ENCODE results near the gene TXNL4A.
A peak's percentile ranks its signal among the peaks of the same experiment; 100 is the strongest.
"Not testable (repeated sequence)": the region's sequence is repeated elsewhere in the genome, so short reads cannot be mapped to it uniquely, and the experiment has no call there.

TXNL4A gene

GRCh38 chr18:79988451-79989194 is at the start of gene TXNL4A:
TXNL4A (minus strand) TSS chr18:79988563; CDS start chr18:79988392, 171 bp downstream.
- peak; percentile 21 to 72 for DNase-seq

GRCh38 chr18:80037300-80037699 is 48.9 kb upstream of the TXNL4A start:
- no peak for DNase-seq

- no peak for DNase-seq
Observed at GRCh38 chr18:80035997-80036396, 47.6 kb upstream of the TXNL4A start.

GRCh38 chr18:80034852-80035406 is 46.6 kb upstream of the TXNL4A start:
- DNase-seq = no peak

- peak; percentile 84 to 95 for DNase-seq
Observed at GRCh38 chr18:80034068-80034851, 45.9 kb upstream of the TXNL4A start, which contains the start of gene RBFA. RBFA (plus strand) TSS chr18:80034434; CDS start chr18:80034496, 62 bp downstream.

- no peak for DNase-seq
Observed at GRCh38 chr18:80033181-80034067, 45.1 kb upstream of the TXNL4A start.

- no peak for DNase-seq
Observed at GRCh38 chr18:80029690-80030089, 41.3 kb upstream of the TXNL4A start.

GRCh38 chr18:80027719-80028118 is 39.4 kb upstream of the TXNL4A start:
- not testable (repeated sequence) for DNase-seq

GRCh38 chr18:80026363-80026762 is 38.0 kb upstream of the TXNL4A start:
- DNase-seq = no peak

GRCh38 chr18:80023173-80023572 is 34.8 kb upstream of the TXNL4A start:
- no peak for DNase-seq

- DNase-seq = no peak
Observed at GRCh38 chr18:80022613-80023012, 34.2 kb upstream of the TXNL4A start.

- DNase-seq = no peak
Observed at GRCh38 chr18:80012714-80013113, 24.4 kb upstream of the TXNL4A start.

- DNase-seq = not testable (repeated sequence)
Observed at GRCh38 chr18:80011496-80012137, 23.3 kb upstream of the TXNL4A start.

GRCh38 chr18:80010551-80010906 is 22.2 kb upstream of the TXNL4A start:
- DNase-seq = no peak

GRCh38 chr18:80009661-80010550 is 21.5 kb upstream of the TXNL4A start:
- DNase-seq = no peak

- DNase-seq = no peak
Observed at GRCh38 chr18:80006724-80007123, 18.4 kb upstream of the TXNL4A start.

GRCh38 chr18:80004600-80005342 is 16.4 kb upstream of the TXNL4A start:
- DNase-seq = no peak

- DNase-seq = no peak
Observed at GRCh38 chr18:80002468-80002867, 14.1 kb upstream of the TXNL4A start.

- DNase-seq = no peak
Observed at GRCh38 chr18:80000877-80001276, 12.5 kb upstream of the TXNL4A start.

GRCh38 chr18:79999701-80000100 is 11.3 kb upstream of the TXNL4A start:
- DNase-seq = not testable (repeated sequence)

Measured in NCI-H187 (cell line).